ENCODE measurements around the gene SPZ1. TPM values are rescaled to one million over a fixed set of nuclear protein-coding genes. Genes with fewer than 3 reads are reported as not detected.

SPZ1 gene
- polyA plus RNA-seq, 2 of the 4 experiments (the other 2 are of a cell fraction), result not detected

DNA sequence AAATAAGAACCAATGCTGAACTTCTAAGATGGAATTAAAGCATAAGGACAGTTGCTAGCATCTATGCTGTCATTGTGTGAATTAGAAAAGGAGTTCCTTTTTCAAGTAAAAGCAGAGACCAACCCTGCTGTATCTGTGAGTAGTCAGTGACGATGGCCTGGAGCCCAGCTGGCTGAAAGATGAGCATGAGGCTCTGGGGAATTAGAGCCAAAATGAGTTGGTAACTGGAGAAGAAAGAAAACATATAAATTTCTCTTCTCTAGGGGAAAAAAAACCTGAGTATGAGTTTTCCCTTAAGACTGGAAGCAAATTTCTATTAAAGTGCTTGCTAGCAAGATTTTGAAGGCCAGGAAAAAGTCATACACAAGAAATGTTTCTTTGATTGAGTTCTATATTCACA, 1.6 kb upstream of the SPZ1 start:
- Histone ChIP-seq H3K4me1 (no peaks in the 10 kb centered on the region), H3K4me2 (no peak overlapping the region), H3K9me3 (no peaks in the 10 kb centered on the region), H3K27ac (no peak overlapping the region), H3K4me3 (no peak overlapping the region)
- FAIRE-seq (no peak), DNase-seq (ENCODE audit: low read depth in 1 of 2, low spot score in 1 of 2) (no peak), ATAC-seq (no peak)
- ChIA-PET POLR2A (no interaction called here), CTCF (interaction anchor here (1.0 to 2.2 kb wide), 3 partner anchors 10 to 235 kb away, joined by 3 to 8 read pairs (median 6); no protein-coding TSS in a partner anchor)
- 87% methylated on average over 1 of the region's 1 CpG for WGBS (ENCODE audit: missing lambda C conversion rate)
- TF ChIP-seq CBX8 (IDR thresholded peaks at IDR 0.05), result no peak
- no peak for TF ChIP-seq HEYL (CRISPR knock-in tag; IDR thresholded peaks at IDR 0.05)
- no peak for TF ChIP-seq RNF2 (IDR thresholded peaks at IDR 0.05; ENCODE audit: borderline replicate concordance, low read depth)
- TF ChIP-seq HOXA7 (CRISPR knock-in tag; IDR thresholded peaks at IDR 0.05), result no peak
- no peak for TF ChIP-seq CHD2 (IDR thresholded peaks at IDR 0.05; ENCODE audit: low read length, partially characterized antibody)
- no peak for TF ChIP-seq KDM1A (IDR thresholded peaks at IDR 0.05; ENCODE audit: low read depth)
- TF ChIP-seq, protein P1, sequence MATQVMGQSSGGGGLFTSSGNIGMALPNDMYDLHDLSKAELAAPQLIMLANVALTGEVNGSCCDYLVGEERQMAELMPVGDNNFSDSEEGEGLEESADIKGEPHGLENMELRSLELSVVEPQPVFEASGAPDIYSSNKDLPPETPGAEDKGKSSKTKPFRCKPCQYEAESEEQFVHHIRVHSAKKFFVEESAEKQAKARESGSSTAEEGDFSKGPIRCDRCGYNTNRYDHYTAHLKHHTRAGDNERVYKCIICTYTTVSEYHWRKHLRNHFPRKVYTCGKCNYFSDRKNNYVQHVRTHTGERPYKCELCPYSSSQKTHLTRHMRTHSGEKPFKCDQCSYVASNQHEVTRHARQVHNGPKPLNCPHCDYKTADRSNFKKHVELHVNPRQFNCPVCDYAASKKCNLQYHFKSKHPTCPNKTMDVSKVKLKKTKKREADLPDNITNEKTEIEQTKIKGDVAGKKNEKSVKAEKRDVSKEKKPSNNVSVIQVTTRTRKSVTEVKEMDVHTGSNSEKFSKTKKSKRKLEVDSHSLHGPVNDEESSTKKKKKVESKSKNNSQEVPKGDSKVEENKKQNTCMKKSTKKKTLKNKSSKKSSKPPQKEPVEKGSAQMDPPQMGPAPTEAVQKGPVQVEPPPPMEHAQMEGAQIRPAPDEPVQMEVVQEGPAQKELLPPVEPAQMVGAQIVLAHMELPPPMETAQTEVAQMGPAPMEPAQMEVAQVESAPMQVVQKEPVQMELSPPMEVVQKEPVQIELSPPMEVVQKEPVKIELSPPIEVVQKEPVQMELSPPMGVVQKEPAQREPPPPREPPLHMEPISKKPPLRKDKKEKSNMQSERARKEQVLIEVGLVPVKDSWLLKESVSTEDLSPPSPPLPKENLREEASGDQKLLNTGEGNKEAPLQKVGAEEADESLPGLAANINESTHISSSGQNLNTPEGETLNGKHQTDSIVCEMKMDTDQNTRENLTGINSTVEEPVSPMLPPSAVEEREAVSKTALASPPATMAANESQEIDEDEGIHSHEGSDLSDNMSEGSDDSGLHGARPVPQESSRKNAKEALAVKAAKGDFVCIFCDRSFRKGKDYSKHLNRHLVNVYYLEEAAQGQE (IDR thresholded peaks at IDR 0.05), result no peak
- TF ChIP-seq CHD4 (IDR thresholded peaks at IDR 0.05; ENCODE audit: borderline replicate concordance), result no peak
- TF ChIP-seq EP300 (IDR thresholded peaks at IDR 0.05), result no peak
- TF ChIP-seq ZC3H11A (IDR thresholded peaks at IDR 0.05), result no peak
- TF ChIP-seq MAFK (IDR thresholded peaks at IDR 0.05; ENCODE audit: partially characterized antibody), result no peak
- no peak for TF ChIP-seq HOXB13 (CRISPR knock-in tag; IDR thresholded peaks at IDR 0.05; ENCODE audit: low read depth)
- TF ChIP-seq, protein P2, sequence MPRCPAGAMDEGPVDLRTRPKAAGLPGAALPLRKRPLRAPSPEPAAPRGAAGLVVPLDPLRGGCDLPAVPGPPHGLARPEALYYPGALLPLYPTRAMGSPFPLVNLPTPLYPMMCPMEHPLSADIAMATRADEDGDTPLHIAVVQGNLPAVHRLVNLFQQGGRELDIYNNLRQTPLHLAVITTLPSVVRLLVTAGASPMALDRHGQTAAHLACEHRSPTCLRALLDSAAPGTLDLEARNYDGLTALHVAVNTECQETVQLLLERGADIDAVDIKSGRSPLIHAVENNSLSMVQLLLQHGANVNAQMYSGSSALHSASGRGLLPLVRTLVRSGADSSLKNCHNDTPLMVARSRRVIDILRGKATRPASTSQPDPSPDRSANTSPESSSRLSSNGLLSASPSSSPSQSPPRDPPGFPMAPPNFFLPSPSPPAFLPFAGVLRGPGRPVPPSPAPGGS (IDR thresholded peaks at IDR 0.05), result no peak
- no peak for TF ChIP-seq RFX5 (IDR thresholded peaks at IDR 0.05)
- TF ChIP-seq, protein P3, sequence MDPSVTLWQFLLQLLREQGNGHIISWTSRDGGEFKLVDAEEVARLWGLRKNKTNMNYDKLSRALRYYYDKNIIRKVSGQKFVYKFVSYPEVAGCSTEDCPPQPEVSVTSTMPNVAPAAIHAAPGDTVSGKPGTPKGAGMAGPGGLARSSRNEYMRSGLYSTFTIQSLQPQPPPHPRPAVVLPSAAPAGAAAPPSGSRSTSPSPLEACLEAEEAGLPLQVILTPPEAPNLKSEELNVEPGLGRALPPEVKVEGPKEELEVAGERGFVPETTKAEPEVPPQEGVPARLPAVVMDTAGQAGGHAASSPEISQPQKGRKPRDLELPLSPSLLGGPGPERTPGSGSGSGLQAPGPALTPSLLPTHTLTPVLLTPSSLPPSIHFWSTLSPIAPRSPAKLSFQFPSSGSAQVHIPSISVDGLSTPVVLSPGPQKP (IDR thresholded peaks at IDR 0.05; ENCODE audit: low read depth, low read length), result no peak

DNA sequence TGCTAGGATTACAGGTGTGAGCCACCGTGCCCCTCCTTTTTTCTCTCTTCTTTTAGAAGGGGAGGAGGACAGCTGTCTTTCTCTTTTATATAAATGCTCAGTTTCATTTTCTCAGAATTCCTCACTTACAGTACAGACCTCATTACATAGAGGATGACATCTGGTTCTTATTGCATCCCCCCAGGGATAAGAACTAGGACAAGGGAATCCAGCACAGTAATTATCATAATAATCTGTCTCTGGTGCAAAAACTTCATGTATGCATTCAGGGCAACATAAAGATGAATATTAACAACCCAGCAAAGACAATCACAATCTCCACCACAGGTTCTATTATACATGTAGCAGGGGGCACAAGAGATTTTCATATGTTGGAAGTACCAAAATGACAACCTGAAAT, 5.1 kb downstream of the SPZ1 start:
- Histone ChIP-seq H3K4me2 (no peak overlapping the region), H3K27ac (no peak overlapping the region), H3K4me1 (no peaks in the 10 kb centered on the region), H3K9me3 (no peaks in the 10 kb centered on the region), H3K4me3 (no peak overlapping the region)
- DNase-seq (ENCODE audit: low read depth in 1 of 2, low spot score in 1 of 2), result no peak
- 20% methylated on average over 1 of the region's 1 CpG for WGBS (ENCODE audit: missing lambda C conversion rate)
- no peak for ATAC-seq
- TF ChIP-seq NFE2L2 (conservative IDR thresholded peaks at IDR 0.05; ENCODE audit: low read length) (no peak), TFCP2L1 (CRISPR knock-in tag; IDR thresholded peaks at IDR 0.05) (no peak), POLR2A (IDR thresholded peaks at IDR 0.05; ENCODE audit: low read length) (no peak), JUNB (IDR thresholded peaks at IDR 0.05) (no peak), HOXB5 (CRISPR knock-in tag; IDR thresholded peaks at IDR 0.05) (no peak), KDM5A (IDR thresholded peaks at IDR 0.05) (no peak), CBX2 (IDR thresholded peaks at IDR 0.05; ENCODE audit: borderline replicate concordance, low read depth) (no peak), CBX8 (IDR thresholded peaks at IDR 0.05) (no peak), SMC3 (IDR thresholded peaks at IDR 0.05) (no peak), GATA3 (IDR thresholded peaks at IDR 0.05; ENCODE audit: borderline replicate concordance) (no peak), ZFP36 (IDR thresholded peaks at IDR 0.05; ENCODE audit: borderline replicate concordance, partially characterized antibody) (no peak)
- TF ChIP-seq, protein P4, sequence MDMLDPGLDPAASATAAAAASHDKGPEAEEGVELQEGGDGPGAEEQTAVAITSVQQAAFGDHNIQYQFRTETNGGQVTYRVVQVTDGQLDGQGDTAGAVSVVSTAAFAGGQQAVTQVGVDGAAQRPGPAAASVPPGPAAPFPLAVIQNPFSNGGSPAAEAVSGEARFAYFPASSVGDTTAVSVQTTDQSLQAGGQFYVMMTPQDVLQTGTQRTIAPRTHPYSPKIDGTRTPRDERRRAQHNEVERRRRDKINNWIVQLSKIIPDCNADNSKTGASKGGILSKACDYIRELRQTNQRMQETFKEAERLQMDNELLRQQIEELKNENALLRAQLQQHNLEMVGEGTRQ (IDR thresholded peaks at IDR 0.05), result no peak
- TF ChIP-seq, protein P5, sequence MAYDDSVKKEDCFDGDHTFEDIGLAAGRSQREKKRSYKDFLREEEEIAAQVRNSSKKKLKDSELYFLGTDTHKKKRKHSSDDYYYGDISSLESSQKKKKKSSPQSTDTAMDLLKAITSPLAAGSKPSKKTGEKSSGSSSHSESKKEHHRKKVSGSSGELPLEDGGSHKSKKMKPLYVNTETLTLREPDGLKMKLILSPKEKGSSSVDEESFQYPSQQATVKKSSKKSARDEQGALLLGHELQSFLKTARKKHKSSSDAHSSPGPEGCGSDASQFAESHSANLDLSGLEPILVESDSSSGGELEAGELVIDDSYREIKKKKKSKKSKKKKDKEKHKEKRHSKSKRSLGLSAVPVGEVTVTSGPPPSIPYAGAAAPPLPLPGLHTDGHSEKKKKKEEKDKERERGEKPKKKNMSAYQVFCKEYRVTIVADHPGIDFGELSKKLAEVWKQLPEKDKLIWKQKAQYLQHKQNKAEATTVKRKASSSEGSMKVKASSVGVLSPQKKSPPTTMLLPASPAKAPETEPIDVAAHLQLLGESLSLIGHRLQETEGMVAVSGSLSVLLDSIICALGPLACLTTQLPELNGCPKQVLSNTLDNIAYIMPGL (CRISPR knock-in tag; IDR thresholded peaks at IDR 0.05; ENCODE audit: borderline replicate concordance), result no peak
- POLR2A ChIA-PET, result no interaction called here
- CTCF ChIA-PET, result interaction anchor here (1.4 kb wide), 1 partner anchor 17 kb away, joined by 3 read pairs; no protein-coding TSS in a partner anchor
- no peak for FAIRE-seq

Measured in A549 (cell line).